ENCODE data around the gene MYO7A.
A peak's percentile ranks its signal among the peaks of the same experiment; 100 is the strongest.

MYO7A gene

GRCh38 chr11:77170107-77170506, 42.1 kb downstream of the MYO7A start:
- DNase-seq = no peak

GRCh38 chr11:77171254-77171653, 43.2 kb downstream of the MYO7A start:
- no peak for DNase-seq

DNA sequence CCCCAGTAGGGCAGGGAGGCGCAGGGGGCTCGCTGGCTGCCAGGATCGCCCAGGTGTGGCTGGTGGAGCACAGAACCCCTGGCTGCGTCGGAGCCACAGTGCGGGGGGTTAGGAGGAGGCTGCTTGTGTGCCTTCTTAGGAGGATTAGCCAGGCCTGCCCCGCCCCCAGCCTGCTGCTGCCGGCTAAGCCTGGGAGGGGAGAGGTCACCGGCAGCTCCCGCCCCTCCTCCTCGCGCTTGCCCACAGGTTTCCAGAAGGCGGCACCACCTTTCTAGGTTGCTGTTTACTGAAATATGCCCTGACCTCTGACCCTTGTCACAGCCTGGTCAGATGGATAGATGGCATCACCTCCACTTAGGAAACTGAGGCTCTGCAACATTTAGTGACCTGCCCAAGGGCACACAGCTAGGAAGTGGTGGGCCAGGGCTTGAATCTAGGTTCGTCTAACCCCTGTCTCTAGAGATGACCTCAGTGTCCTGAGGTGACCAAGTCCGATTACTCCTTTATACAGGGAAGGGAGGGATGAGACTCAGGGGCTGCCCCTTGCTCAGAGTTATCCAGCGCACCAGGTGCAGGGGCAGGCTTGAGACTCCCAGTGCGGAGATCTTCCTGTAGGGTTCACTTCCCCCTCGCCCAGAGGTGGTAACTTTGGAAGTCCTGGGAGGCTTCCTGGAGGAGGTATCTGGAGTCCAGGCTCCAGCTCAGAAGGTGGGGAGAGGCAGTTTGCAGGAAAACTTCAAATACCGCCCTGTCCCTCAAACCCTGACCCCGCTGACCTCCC, 44.0 kb downstream of the MYO7A start:
- DNase-seq = peak; percentile 70 to 82

DNA sequence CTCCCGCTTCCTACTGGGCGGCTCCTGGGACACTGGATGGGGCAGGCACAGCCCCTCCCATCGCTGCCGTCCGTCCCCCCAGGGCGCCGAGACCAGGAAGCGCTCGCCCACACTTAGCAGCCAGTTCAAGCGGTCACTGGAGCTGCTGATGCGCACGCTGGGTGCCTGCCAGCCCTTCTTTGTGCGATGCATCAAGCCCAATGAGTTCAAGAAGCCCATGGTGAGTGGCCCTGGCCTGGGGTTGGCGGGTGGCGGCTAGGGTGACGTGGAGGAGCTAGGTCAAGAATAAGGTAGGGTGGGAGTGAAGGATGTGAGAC, 44.6 kb downstream of the MYO7A start:
- DNase-seq = no peak

- DNase-seq = no peak
Measured at GRCh38 chr11:77173494-77173893, 45.4 kb downstream of the MYO7A start.

DNA sequence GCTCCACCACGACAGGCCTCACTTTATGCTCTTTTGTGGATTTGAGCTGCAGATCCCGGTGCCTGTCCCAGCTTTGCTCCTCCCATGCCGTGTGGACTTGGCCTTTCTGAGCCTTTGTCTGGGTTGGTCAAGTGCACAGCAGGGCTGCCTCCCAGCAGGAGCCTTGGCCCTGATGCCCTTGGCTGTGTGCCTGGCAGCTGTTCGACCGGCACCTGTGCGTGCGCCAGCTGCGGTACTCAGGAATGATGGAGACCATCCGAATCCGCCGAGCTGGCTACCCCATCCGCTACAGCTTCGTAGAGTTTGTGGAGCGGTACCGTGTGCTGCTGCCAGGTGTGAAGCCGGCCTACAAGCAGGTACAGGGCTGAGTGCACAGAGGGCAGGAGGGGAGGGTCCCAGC, 46.5 kb downstream of the MYO7A start:
- peak; percentile 18 to 19 for DNase-seq

DNA sequence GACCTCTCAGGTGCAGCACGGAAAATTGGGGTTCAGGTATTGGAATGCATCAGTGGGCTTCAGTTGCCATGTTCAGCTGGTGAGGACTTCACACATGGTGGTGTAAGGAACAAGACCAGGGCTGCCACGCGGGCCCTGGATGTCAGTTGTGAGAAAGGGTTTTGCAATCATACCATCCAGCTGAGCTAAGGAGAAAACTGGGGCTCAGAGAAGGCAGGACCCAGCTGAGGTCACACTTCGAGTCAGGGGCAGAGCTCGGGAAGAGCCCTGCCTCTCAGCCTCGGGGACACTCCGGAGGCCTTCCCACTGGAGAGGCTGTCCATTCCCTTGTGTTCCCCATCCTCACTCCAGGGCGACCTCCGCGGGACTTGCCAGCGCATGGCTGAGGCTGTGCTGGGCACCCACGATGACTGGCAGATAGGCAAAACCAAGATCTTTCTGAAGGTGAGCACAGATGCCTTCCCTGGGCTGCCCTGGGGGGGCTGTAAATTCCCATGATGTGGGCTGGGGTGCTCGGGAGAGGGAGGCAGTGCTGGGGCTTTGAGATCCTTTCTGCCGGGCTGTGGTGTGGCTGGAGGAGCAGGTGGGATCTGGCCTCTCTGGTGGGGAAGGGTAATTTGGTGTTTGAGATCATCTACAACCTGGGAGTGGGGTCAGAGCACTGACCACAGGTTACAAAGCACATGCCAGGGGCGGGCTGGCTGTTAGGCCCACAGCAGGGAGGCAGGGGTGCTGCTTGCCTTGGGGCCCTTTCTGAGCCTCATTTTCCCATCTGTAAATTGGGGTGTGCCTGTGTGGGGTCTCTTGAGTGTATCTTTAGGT, 47.2 kb downstream of the MYO7A start:
- no peak for DNase-seq

GRCh38 chr11:77175869-77176539, 48.0 kb downstream of the MYO7A start:
- no peak for DNase-seq

GRCh38 chr11:77176996-77177395, 49.0 kb downstream of the MYO7A start:
- no peak for DNase-seq

- DNase-seq = no peak
Measured at GRCh38 chr11:77178150-77178549, 50.1 kb downstream of the MYO7A start.

DNA sequence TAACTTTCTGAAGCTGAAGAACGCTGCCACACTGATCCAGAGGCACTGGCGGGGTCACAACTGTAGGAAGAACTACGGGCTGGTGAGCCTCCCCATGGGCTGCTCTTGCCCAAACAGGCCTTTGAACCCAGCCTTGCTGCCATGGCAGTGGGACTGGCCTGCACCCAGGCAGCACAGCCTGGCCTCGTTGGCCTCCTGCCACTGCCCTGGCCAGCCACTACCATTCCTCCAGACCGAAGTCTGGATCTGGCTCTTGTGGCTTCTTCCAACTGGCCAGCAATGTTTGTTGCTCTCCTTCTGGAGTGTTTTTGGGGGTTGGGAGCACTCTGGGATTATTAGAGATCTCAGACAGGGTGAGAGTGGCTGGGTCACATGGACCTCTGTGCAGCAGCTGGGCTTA, 51.0 kb downstream of the MYO7A start:
- DNase-seq = no peak

DNA sequence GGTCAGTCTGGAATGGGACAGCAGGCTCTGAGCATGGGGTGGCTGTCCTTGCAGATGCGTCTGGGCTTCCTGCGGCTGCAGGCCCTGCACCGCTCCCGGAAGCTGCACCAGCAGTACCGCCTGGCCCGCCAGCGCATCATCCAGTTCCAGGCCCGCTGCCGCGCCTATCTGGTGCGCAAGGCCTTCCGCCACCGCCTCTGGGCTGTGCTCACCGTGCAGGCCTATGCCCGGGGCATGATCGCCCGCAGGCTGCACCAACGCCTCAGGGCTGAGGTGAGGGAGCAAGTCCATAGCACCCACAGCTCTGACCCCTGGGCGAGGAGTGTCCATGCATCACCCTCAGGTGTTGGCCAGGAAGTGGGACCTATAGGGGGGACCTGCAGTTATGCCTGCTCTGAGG, 51.6 kb downstream of the MYO7A start:
- DNase-seq = no peak

DNA sequence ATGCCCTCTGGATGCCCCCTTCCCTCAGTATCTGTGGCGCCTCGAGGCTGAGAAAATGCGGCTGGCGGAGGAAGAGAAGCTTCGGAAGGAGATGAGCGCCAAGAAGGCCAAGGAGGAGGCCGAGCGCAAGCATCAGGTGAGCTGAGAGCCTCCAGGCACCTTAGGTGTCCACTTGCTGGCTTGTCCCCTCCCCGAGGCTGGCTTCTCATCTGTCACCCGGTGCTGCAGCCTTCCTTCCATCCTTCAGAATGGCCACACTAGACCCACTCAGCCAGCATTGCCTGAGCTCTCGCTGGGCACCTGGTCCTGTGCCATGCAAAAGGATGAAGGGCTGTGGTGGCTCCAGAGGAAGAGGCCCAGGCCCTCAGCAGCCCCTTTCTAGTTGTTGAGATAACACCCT, 52.3 kb downstream of the MYO7A start:
- no peak for DNase-seq

DNA sequence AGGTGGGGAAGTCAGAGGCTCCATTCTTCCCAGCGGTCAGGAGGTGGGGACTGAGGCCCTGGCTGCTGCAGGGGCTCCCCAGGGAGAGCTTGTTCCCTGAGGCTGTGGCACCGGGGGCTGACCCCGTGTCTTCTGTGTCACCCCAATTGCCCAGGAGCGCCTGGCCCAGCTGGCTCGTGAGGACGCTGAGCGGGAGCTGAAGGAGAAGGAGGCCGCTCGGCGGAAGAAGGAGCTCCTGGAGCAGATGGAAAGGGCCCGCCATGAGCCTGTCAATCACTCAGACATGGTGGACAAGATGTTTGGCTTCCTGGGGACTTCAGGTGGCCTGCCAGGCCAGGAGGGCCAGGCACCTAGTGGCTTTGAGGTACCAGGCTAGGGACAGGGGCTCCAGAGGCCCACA, 53.2 kb downstream of the MYO7A start:
- no peak for DNase-seq

DNA sequence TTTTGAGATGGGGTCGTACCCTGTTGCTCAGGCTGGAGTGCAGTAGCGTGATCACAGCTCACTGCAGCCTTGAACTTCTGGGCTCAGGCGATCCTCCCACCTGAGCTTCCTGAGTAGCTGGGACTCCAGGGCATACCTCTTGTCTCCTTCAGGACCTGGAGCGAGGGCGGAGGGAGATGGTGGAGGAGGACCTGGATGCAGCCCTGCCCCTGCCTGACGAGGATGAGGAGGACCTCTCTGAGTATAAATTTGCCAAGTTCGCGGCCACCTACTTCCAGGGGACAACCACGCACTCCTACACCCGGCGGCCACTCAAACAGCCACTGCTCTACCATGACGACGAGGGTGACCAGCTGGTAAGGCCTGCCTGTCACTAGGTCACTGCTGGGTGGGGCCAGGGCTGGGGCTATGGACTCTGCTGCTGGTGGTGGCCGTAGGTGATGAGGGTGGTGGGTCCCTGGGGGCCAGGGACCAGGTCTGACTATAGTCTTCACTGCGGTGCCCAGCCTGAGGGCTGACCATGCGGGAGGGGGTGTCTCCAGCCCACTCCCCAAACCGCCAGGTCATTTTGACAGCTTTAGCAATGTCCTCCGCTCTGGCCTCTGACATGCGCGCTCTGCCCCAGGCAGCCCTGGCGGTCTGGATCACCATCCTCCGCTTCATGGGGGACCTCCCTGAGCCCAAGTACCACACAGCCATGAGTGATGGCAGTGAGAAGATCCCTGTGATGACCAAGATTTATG, 53.9 kb downstream of the MYO7A start:
- DNase-seq = no peak

GRCh38 chr11:77182542-77183430, 54.7 kb downstream of the MYO7A start:
- no peak for DNase-seq

DNA sequence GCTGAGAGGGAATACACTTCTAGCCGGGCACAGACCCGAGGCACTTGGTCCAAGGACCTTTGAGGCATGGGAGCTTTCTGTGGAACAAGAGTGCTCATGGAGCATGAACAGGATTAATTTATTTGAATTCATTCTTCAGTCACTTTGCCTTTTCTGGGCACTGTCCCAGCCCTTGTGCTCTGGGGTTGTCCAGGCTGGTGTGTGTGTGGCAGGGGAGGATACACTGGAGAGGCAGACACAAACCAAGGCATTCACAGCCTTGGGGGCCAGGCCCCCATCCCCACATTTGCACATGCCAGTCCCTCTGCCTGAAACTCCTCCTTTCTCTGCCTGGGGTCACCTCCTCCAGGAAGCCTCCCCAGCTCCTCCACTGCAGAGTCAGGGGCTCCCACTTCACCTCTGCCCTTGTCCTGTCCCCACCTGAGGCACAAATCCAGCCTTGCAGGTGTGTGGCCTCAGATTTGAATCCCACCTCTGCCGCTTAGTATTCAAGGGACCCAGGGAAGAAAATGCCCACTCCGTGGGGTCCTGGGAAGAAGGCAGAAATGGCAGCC, 55.5 kb downstream of the MYO7A start:
- DNase-seq = no peak

GRCh38 chr11:77184136-77184860, 56.3 kb downstream of the MYO7A start:
- DNase-seq = no peak

DNA sequence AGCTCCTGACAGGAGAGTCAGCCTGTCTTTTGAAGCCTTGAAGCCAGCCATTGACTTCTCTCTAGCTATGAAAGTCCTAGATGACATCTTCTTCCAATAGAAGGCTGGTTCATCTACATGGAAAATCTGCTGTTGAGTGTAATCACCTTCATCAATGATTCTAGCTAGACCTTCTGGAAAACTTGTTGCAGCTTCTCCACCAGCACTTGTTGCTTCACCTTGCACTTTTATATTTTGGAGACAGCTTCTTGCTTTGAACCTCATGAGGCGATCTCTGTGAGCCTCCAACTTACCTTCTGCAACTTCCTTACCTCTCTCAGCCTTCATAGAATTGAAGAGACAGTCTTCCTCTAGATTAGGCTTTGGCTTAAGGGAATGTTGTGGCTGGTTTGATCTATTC, 58.3 kb downstream of the MYO7A start:
- DNase-seq = no peak

DNA sequence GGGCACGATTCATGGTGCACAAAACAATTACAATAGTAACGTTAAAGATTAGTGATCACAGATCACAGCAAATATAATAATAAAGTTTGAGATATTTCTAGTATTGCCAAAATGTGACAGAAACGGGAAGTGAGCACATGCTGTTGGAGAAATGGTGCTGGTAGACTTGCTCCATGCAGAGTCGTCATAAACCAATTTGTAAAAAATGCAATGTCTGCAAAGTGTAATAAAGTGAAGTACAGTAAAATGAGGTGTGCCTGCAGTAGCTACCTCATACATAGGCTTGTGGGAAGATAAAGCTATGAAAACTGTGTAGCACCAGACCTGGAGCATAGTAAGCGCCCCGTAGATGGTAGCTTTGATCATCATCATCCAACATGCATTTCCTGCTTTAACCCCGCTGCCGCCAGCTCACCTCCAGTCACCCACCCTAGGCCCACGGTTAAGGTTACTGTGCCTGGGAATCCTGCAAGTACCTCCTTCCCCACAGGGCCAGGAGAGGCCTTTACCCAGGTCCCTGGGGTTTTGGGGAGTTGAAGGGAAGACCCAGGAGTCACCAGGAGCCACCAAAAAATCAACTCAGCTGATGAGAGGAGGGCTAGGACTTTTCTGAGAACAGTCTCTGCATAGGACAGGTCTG, 59.2 kb downstream of the MYO7A start:
- DNase-seq = no peak
